Measurements from ENCODE around the gene CYP46A1. TPM values are rescaled to one million over a fixed set of nuclear protein-coding genes. Genes with fewer than 3 reads are reported as not detected.

Gene CYP46A1
- total RNA-seq, 1 experiment from 2014 or later, result 0.30 TPM

- intact Hi-C loops (cut with micrococcal nuclease), result no loop called here
- CTCF ChIA-PET, result interaction anchor here (1.2 to 3.1 kb wide), 3 partner anchors 10 to 196 kb away, joined by 3 to 7 read pairs (median 4); no protein-coding TSS in a partner anchor
- Mint-ChIP-seq H3K4me3 (ENCODE audit: unreplicated experiment) (no peak overlapping the region), H3K9me3 (ENCODE audit: unreplicated experiment) (no peaks in the 10 kb centered on the region), H3K27ac (ENCODE audit: low read depth, unreplicated experiment) (no peak overlapping the region), H3K36me3 (ENCODE audit: insufficient read depth, unreplicated experiment) (no peaks in the 10 kb centered on the region), H3K27me3 (ENCODE audit: insufficient read depth, unreplicated experiment) (peaks cover 59% of the 10 kb centered on the region), H3K4me1 (ENCODE audit: insufficient read depth, unreplicated experiment) (no peaks in the 10 kb centered on the region)
- BruUV-seq (replicated peaks), result no TSS peak
- TF ChIP-seq CTCF (IDR thresholded peaks at IDR 0.05; ENCODE audit: unreplicated experiment), result no peak
- DNase-seq (ENCODE audit: unreplicated experiment), result no peak
- POLR2A ChIA-PET, result interaction anchor here (0.5 kb wide), 1 partner anchor 222 kb away, joined by 3 read pairs; no protein-coding TSS in a partner anchor
These were observed 5.5 kb downstream of the CYP46A1 start for GRCh38 chr14:99689266-99690236.

- ChIA-PET POLR2A (interaction anchor here (0.5 to 1.0 kb wide), 2 partner anchors 210 to 221 kb away, joined by 3 to 4 read pairs; partner anchors contain the start of genes CCNK and SETD3), CTCF (no interaction called here)
- no peaks in the 10 kb centered on the region for H3K36me3 Mint-ChIP-seq (ENCODE audit: insufficient read depth, unreplicated experiment)
- BruUV-seq (replicated peaks), result no TSS peak
- intact Hi-C loops (cut with micrococcal nuclease), result no loop called here
- no peak for TF ChIP-seq CTCF (IDR thresholded peaks at IDR 0.05; ENCODE audit: unreplicated experiment)
- H3K27ac Mint-ChIP-seq (ENCODE audit: low read depth, unreplicated experiment), result no peak overlapping the region
- H3K4me3 Mint-ChIP-seq (ENCODE audit: unreplicated experiment), result no peak overlapping the region
- H3K4me1 Mint-ChIP-seq (ENCODE audit: insufficient read depth, unreplicated experiment), result no peaks in the 10 kb centered on the region
- H3K9me3 Mint-ChIP-seq (ENCODE audit: unreplicated experiment), result no peaks in the 10 kb centered on the region
- H3K27me3 Mint-ChIP-seq (ENCODE audit: insufficient read depth, unreplicated experiment), result peaks cover 65% of the 10 kb centered on the region
- DNase-seq (ENCODE audit: unreplicated experiment), result no peak
These were observed 6.5 kb downstream of the CYP46A1 start for GRCh38 chr14:99690636-99691035.

GRCh38 chr14:99691111-99691885 lies 7.2 kb downstream of the CYP46A1 start:
- DNase-seq (ENCODE audit: unreplicated experiment), result no peak
- Mint-ChIP-seq H3K27me3 (ENCODE audit: insufficient read depth, unreplicated experiment) (peaks cover 63% of the 10 kb centered on the region), H3K4me1 (ENCODE audit: insufficient read depth, unreplicated experiment) (no peaks in the 10 kb centered on the region), H3K27ac (ENCODE audit: low read depth, unreplicated experiment) (no peak overlapping the region), H3K4me3 (ENCODE audit: unreplicated experiment) (no peak overlapping the region), H3K9me3 (ENCODE audit: unreplicated experiment) (no peaks in the 10 kb centered on the region), H3K36me3 (ENCODE audit: insufficient read depth, unreplicated experiment) (no peaks in the 10 kb centered on the region)
- ChIA-PET POLR2A (interaction anchor here (1.0 kb wide), 1 partner anchor 211 kb away, joined by 4 read pairs; the partner anchor contains the start of genes CCNK and SETD3), CTCF (interaction anchor here (0.6 kb wide), 1 partner anchor 40 kb away, joined by 3 read pairs; no protein-coding TSS in a partner anchor)
- no TSS peak for BruUV-seq (replicated peaks)
- intact Hi-C loops (cut with micrococcal nuclease), result no loop called here
- TF ChIP-seq CTCF (IDR thresholded peaks at IDR 0.05; ENCODE audit: unreplicated experiment), result no peak

- peaks cover 63% of the 10 kb centered on the region for H3K27me3 Mint-ChIP-seq (ENCODE audit: insufficient read depth, unreplicated experiment)
- peaks cover 6% of the 10 kb centered on the region for H3K36me3 Mint-ChIP-seq (ENCODE audit: insufficient read depth, unreplicated experiment)
- ChIA-PET POLR2A (interaction anchor here (0.7 kb wide), 1 partner anchor 182 kb away, joined by 6 read pairs; no protein-coding TSS in a partner anchor), CTCF (no interaction called here)
- TF ChIP-seq CTCF (IDR thresholded peaks at IDR 0.05; ENCODE audit: unreplicated experiment), result no peak
- intact Hi-C loops (cut with micrococcal nuclease), result no loop called here
- H3K4me1 Mint-ChIP-seq (ENCODE audit: insufficient read depth, unreplicated experiment), result no peaks in the 10 kb centered on the region
- no peak overlapping the region for H3K4me3 Mint-ChIP-seq (ENCODE audit: unreplicated experiment)
- H3K27ac Mint-ChIP-seq (ENCODE audit: low read depth, unreplicated experiment), result no peak overlapping the region
- BruUV-seq (replicated peaks), result no TSS peak
- no peaks in the 10 kb centered on the region for H3K9me3 Mint-ChIP-seq (ENCODE audit: unreplicated experiment)
- DNase-seq (ENCODE audit: unreplicated experiment), result no peak
These were observed 9.8 kb downstream of the CYP46A1 start for GRCh38 chr14:99693918-99694317.

Data from MCF 10A (cell line).